Fibroblast of villous mesenchyme (primary cell): ENCODE results near the gene SRP68. TPM values are rescaled to one million over a fixed set of nuclear protein-coding genes. Genes with fewer than 3 reads are reported as not detected.

ENCODE experiments used
- DNase-seq: peaks from one replicate; pipeline ENCODE4 v3.0.0-alpha.2; 2010; ENCODE audit warnings: low read depth
- H3K4me3 ChIP-seq: 2 replicates; pipeline ENCODE4 v1.5.1; 2011; ENCODE audit warnings: low read depth, mild to moderate bottlenecking, low read length
- total RNA-seq: library from RNA; depleted of rRNA; stranded (reverse); fragments of >200 nt; gene quantifications from 2 replicates; pipeline ENCODE4 v1.2.3, GENCODE V29; 2012
- TF ChIP-seq, protein P1 (sequence below): IDR thresholded peaks from 2 replicates; pipeline ENCODE4 v1.5.1; 2012; ENCODE audit warnings: low read depth, mild to moderate bottlenecking, low read length; ENCODE audit not compliant: insufficient read depth

Gene SRP68
- total RNA-seq, 1 donor, result 42.3 TPM

DNA sequence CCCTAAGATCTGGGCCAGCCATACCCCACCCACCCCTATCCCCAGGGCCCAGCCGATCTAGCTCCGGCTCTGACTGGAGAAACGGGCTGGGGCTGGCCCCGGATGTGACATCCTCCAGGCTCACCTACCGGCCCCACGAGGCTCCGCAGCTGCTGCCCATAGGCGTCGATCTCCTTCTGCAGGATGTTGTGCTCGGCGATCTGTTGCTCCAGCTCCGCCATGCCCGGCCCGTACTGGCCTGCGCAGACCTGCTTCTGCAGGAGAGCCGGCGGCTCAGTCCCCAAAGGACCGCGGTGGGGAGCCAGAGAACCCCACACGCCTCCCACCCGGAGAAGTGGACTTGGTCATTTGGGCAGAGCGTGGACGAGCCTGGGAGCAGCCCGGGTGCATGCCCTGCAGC lies 50.0 kb downstream of the SRP68 start:
- H3K4me3 ChIP-seq, result no peak overlapping the region
- TF ChIP-seq, protein P1, sequence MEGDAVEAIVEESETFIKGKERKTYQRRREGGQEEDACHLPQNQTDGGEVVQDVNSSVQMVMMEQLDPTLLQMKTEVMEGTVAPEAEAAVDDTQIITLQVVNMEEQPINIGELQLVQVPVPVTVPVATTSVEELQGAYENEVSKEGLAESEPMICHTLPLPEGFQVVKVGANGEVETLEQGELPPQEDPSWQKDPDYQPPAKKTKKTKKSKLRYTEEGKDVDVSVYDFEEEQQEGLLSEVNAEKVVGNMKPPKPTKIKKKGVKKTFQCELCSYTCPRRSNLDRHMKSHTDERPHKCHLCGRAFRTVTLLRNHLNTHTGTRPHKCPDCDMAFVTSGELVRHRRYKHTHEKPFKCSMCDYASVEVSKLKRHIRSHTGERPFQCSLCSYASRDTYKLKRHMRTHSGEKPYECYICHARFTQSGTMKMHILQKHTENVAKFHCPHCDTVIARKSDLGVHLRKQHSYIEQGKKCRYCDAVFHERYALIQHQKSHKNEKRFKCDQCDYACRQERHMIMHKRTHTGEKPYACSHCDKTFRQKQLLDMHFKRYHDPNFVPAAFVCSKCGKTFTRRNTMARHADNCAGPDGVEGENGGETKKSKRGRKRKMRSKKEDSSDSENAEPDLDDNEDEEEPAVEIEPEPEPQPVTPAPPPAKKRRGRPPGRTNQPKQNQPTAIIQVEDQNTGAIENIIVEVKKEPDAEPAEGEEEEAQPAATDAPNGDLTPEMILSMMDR, result no peak

DNA sequence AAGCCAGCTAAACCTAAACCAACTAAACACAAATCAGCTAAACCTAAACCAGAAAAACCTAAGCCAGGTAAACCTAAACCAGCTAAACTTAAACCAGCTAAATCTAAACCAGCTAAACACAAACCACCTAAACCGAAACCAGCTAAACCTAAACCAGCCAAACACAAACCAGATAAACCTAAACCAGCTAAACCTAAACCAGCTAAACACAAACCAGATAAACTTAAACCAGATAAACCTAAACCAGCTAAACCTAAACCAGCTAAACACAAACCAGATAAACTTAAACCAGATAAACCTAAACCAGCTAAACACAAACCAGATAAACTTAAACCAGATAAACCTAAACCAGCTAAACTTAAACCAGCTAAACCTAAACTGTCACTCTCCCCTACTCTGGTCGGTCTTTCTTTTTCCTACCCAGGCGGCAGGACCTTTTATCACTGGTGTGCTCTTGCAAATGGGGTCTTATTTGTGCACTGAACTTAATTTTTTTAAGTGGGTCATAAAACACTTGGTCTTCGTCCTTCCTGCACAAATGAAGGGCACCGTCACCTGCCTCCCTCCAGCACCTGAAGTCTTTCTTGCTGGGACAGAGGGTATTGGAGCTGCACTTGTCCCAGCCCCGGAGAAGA lies 52.4 kb downstream of the SRP68 start:
- TF ChIP-seq, protein P1, result no peak
- DNase-seq, result no peak
- no peak overlapping the region for H3K4me3 ChIP-seq

More for the DNA sequence above, 50.0 kb downstream of the SRP68 start:
- DNase-seq, result no peak

DNA sequence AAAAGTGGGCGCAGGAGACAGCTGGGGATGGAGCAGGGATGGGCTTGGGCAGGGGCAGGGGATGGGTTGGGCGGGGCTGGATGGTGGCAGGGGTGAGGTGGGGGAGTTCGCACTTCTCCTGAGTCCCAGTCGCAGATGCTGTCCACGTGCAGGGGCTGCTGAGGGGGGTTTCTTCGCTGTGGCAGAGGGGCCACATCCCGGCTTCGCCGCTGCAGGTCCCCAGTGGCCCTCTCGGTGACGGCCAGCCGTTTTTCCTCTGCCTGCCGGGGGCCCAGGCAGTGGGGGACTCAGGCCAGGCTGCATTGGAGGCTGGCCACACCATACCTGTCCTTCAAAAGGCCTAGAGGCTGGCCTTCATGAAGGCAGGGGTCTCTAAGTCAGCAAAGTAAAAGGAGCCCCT lies 53.5 kb downstream of the SRP68 start:
- TF ChIP-seq, protein P1, result no peak
- DNase-seq, result no peak
- no peak overlapping the region for H3K4me3 ChIP-seq

DNA sequence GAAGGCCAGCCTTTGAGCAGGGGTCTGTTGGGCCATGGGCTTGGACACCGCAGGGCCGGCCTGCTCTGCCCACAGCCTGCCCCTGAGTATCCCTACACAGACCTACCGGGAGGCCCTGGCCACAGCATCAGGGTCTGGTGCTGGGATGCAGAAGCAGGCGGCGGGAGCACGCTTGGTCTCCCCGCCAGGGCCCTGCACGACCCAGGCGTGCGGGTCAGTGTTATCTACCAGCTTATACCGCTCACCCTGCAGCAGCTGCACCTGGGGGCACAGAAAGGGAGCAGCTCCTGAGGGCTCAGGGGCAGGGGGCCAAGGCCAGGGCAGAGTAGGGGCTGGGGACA lies 54.0 kb downstream of the SRP68 start:
- DNase-seq, result no peak

DNA sequence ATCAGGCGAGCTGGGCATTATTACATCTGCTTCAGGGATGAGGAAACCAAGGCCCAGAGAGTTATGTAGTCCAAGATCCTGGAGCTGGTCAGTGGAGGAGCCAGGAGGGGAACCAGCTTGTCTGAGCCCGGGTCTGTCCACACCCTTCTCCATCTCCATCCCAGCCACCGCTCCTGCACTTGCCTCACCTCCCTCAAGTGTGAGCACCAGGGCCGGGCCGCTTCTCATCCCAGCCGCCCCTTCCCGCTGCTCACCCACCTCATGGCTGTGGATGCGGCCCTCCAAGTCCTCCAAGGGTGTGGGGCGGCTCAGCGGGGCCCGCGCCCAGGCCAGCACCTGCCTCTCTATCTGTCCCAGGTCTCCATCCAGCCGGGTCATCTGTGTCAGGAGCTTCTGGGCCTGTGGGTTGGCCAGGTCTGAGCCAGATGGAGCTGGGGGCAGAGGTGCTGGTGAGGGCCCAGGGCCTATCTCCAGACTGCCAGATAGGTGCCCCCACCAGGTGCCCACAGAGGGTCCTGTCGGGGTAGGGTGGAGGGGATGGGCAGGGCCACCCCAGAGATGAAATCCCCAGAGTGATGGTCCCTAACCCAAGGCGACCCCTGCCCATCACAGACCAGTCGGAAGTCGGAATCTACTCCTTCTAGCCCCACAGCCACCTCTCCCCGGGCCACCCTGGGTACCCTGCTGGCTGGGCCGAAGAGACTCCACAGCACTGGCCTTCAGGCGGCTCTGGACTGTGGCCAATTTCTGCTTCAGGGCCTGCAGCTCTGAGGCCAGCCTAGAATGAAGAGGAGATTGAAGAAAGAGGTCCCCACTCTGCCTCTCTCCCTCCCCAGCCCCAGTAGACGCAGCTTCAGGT lies 54.6 kb downstream of the SRP68 start:
- no peak overlapping the region for H3K4me3 ChIP-seq
- DNase-seq, result no peak
- TF ChIP-seq, protein P1, result no peak

More for the DNA sequence above, 54.0 kb downstream of the SRP68 start:
- no peak overlapping the region for H3K4me3 ChIP-seq
- TF ChIP-seq, protein P1, result no peak

DNA sequence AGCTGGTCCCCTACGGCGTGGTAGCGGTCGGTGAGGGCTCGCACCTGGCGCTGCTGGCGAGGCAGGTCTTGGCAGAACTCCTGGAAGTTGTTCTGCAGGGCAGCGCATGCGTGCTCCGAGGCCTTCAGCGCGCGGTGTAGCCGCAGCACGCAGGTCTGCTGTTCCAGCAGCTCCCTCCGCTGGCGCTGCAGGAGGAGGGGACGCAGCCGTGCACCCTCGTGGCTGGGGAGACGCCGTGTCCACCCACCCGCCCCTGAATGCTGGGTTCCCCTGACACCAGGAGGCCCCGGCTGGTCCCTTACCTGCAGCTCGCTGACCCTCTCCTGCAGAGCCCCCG lies 57.4 kb downstream of the SRP68 start:
- H3K4me3 ChIP-seq, result no peak overlapping the region
- no peak for DNase-seq
- TF ChIP-seq, protein P1, result no peak
